ENCODE data around the gene SNX7. TPM values are rescaled to one million over a fixed set of nuclear protein-coding genes. Genes with fewer than 3 reads are reported as not detected.

SNX7 gene
- total RNA-seq, 1 experiment from 2014 or later: 17.5 TPM

DNA sequence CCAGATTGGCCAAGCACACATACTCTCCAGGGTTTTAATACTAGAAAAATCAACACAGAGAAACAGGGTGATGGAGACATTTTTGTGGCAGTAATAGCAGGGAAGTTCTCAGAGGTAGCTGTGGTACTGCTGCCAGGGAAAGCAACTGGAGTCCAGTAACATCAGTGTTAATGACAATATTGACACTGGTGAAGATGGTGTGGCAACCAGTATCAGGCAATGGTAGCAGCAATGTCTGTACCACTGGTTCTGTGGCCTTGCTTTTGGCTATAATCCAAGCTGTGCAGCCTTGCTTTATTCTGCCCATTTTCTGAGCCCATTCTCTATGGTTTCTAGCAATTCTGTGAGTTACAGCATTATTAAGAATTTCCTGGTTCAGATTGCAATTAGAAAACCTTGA, 1.6 kb upstream of the SNX7 start:
- Mint-ChIP-seq H3K36me3 (ENCODE audit: insufficient read depth, unreplicated experiment) (no peaks in the 10 kb centered on the region), H3K4me1 (ENCODE audit: low read depth, unreplicated experiment) (no peaks in the 10 kb centered on the region), H3K27me3 (ENCODE audit: insufficient read depth, unreplicated experiment) (no peaks in the 10 kb centered on the region), H3K9me3 (ENCODE audit: unreplicated experiment) (no peaks in the 10 kb centered on the region), H3K4me3 (ENCODE audit: unreplicated experiment) (no peak overlapping the region), H3K27ac (ENCODE audit: unreplicated experiment) (no peak overlapping the region)
- H3K9me3 ChIP-seq: no peaks in the 10 kb centered on the region
- ChIA-PET POLR2A (no interaction called here), CTCF (no interaction called here)
- intact Hi-C loops (cut with micrococcal nuclease; ENCODE audit: unreplicated experiment): loop anchor here (5.0 kb wide), 1 partner anchor 72 kb away; no protein-coding TSS in a partner anchor
- no peaks in the 10 kb centered on the region for H3K27me3 ChIP-seq (replicated peaks; ENCODE audit: control insufficient read depth, insufficient read depth, low read length)
- H3K36me3 ChIP-seq (ENCODE audit: control insufficient read depth, insufficient read depth, low read length): no peaks in the 10 kb centered on the region
- TF ChIP-seq, protein P1, sequence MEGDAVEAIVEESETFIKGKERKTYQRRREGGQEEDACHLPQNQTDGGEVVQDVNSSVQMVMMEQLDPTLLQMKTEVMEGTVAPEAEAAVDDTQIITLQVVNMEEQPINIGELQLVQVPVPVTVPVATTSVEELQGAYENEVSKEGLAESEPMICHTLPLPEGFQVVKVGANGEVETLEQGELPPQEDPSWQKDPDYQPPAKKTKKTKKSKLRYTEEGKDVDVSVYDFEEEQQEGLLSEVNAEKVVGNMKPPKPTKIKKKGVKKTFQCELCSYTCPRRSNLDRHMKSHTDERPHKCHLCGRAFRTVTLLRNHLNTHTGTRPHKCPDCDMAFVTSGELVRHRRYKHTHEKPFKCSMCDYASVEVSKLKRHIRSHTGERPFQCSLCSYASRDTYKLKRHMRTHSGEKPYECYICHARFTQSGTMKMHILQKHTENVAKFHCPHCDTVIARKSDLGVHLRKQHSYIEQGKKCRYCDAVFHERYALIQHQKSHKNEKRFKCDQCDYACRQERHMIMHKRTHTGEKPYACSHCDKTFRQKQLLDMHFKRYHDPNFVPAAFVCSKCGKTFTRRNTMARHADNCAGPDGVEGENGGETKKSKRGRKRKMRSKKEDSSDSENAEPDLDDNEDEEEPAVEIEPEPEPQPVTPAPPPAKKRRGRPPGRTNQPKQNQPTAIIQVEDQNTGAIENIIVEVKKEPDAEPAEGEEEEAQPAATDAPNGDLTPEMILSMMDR (IDR thresholded peaks at IDR 0.05; ENCODE audit: insufficient read depth in 1 of 2, low read depth in 1 of 2, low read length in 1 of 2, severe bottlenecking in 1 of 2, unreplicated experiment in 1 of 2): no peak
- no TSS peak for BruUV-seq (replicated peaks)
- no peaks in the 10 kb centered on the region for H3K4me1 ChIP-seq
- no peak for DNase-seq
- H3K4me3 ChIP-seq (ENCODE audit: low read depth, low read length): no peak overlapping the region

DNA sequence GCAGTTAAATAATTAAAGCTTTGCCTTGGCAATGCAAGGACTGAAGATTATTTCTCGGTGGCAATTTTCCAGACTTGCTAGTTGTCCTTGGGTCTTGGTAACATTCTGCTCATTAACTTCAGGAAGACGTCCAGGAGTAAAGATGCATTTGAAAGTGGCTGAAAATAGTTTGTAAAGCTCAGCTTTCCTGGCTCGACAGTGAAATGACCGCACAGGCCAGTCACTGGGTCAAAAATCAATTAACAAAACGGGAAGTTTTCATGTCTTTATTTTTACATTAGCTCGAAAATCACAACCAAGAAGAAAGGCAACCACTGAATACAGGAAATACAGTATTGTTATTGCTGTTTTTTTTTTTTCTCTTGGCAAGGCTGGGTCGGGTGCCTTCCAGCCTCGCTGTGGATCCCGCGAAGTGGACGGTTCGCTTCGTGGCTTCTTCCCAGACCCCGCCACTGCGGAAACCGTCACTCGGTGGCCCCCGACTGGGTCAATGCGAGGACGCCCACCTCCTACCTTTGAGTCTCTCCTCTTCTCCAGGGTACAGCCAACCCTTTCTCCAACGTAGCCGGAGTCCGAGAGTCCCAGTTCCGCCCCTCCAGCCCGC, 479 bp upstream of the SNX7 start:
- BruUV-seq (replicated peaks): TSS peak; percentile 77
- Histone ChIP-seq H3K4me3 (ENCODE audit: low read depth, low read length) (peak overlapping the region; percentile 71), H3K27me3 (replicated peaks; ENCODE audit: control insufficient read depth, insufficient read depth, low read length) (no peaks in the 10 kb centered on the region), H3K4me1 (no peaks in the 10 kb centered on the region), H3K9me3 (no peaks in the 10 kb centered on the region), H3K36me3 (ENCODE audit: control insufficient read depth, insufficient read depth, low read length) (no peaks in the 10 kb centered on the region)
- no peaks in the 10 kb centered on the region for H3K36me3 Mint-ChIP-seq (ENCODE audit: insufficient read depth, unreplicated experiment)
- peak overlapping the region; percentile 57 for H3K27ac Mint-ChIP-seq (ENCODE audit: unreplicated experiment)
- intact Hi-C loops (cut with micrococcal nuclease; ENCODE audit: unreplicated experiment): loop anchor here (5.0 kb wide), 1 partner anchor 71 kb away; no protein-coding TSS in a partner anchor
- no peaks in the 10 kb centered on the region for H3K9me3 Mint-ChIP-seq (ENCODE audit: unreplicated experiment)
- DNase-seq: no peak
- TF ChIP-seq, protein P1 (IDR thresholded peaks at IDR 0.05; ENCODE audit: insufficient read depth in 1 of 2, low read depth in 1 of 2, low read length in 1 of 2, severe bottlenecking in 1 of 2, unreplicated experiment in 1 of 2): no peak
- CTCF ChIA-PET: no interaction called here
- H3K4me1 Mint-ChIP-seq (ENCODE audit: low read depth, unreplicated experiment): no peaks in the 10 kb centered on the region
- H3K4me3 Mint-ChIP-seq (ENCODE audit: unreplicated experiment): peak overlapping the region; percentile 75
- H3K27me3 Mint-ChIP-seq (ENCODE audit: insufficient read depth, unreplicated experiment): no peaks in the 10 kb centered on the region
- POLR2A ChIA-PET: no interaction called here

DNA sequence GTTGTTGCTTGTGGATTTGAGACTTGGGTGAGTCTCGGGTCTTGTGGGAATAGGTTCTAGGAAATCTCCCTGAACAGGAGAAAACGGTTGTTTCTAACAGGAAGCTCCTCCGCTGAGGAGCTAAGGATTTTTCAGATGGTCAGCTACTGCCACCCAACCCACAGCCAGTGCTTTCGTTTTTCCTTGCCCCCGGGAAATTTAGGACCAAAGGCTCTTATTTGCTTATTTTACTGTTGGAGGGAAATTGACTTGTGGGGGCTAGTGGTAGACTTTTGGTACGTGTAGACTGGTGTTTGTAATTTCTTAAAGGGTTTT, 792 bp downstream of the SNX7 start:
- Histone ChIP-seq H3K4me1 (no peaks in the 10 kb centered on the region), H3K27me3 (replicated peaks; ENCODE audit: control insufficient read depth, insufficient read depth, low read length) (no peaks in the 10 kb centered on the region), H3K36me3 (ENCODE audit: control insufficient read depth, insufficient read depth, low read length) (no peaks in the 10 kb centered on the region), H3K9me3 (no peaks in the 10 kb centered on the region), H3K4me3 (ENCODE audit: low read depth, low read length) (peak overlapping the region; percentile 71)
- Mint-ChIP-seq H3K4me3 (ENCODE audit: unreplicated experiment) (peak overlapping the region; percentile 75), H3K27me3 (ENCODE audit: insufficient read depth, unreplicated experiment) (no peaks in the 10 kb centered on the region), H3K36me3 (ENCODE audit: insufficient read depth, unreplicated experiment) (no peaks in the 10 kb centered on the region), H3K27ac (ENCODE audit: unreplicated experiment) (peak overlapping the region; percentile 42), H3K9me3 (ENCODE audit: unreplicated experiment) (no peaks in the 10 kb centered on the region), H3K4me1 (ENCODE audit: low read depth, unreplicated experiment) (no peaks in the 10 kb centered on the region)
- DNase-seq: no peak
- TF ChIP-seq, protein P1 (IDR thresholded peaks at IDR 0.05; ENCODE audit: insufficient read depth in 1 of 2, low read depth in 1 of 2, low read length in 1 of 2, severe bottlenecking in 1 of 2, unreplicated experiment in 1 of 2): no peak
- ChIA-PET CTCF (no interaction called here), POLR2A (no interaction called here)
- intact Hi-C loops (cut with micrococcal nuclease; ENCODE audit: unreplicated experiment): loop anchor here (5.0 kb wide), 1 partner anchor 70 kb away; no protein-coding TSS in a partner anchor
- no TSS peak for BruUV-seq (replicated peaks)

Data from Caco-2 (cell line).